Activated naive CD8-positive, alpha-beta T cell treated with anti-CD3 and anti-CD28 coated beads for 36 hours (primary cell): ENCODE measurements around the gene SLC10A1. TPM values are rescaled to one million over a fixed set of nuclear protein-coding genes. Genes with fewer than 3 reads are reported as not detected.
"Not testable (repeated sequence)": the region's sequence is repeated elsewhere in the genome, so short reads cannot be mapped to it uniquely, and the experiment has no call there.

Source experiments
- DNase-seq: peaks from one replicate; pipeline ENCODE4 v3.0.0; 2021
- H3K27ac Mint-ChIP-seq: one replicate; pipeline ENCODE4 v1.8.0; 2022; ENCODE audit warnings: mild to moderate bottlenecking, moderate library complexity, mixed read lengths
- H3K27me3 Mint-ChIP-seq: one replicate; pipeline ENCODE4 v1.8.0; 2022; ENCODE audit warnings: mild to moderate bottlenecking, mixed read lengths
- H3K36me3 Mint-ChIP-seq: one replicate; pipeline ENCODE4 v1.8.0; 2021; ENCODE audit warnings: mild to moderate bottlenecking, mixed read lengths
- H3K4me1 Mint-ChIP-seq: one replicate; pipeline ENCODE4 v1.8.0; 2021; ENCODE audit warnings: mixed read lengths
- H3K4me3 Mint-ChIP-seq: one replicate; pipeline ENCODE4 v1.8.0; 2022; ENCODE audit warnings: mild to moderate bottlenecking, moderate library complexity, mixed read lengths
- H3K9me3 Mint-ChIP-seq: one replicate; pipeline ENCODE4 v1.8.0; 2022; ENCODE audit warnings: mixed read lengths
- total RNA-seq, 2 experiments: library from RNA; stranded (reverse); gene quantifications; one replicate each; pipeline ENCODE4 v1.2.3, GENCODE V29; 2021

The SLC10A1 gene
- total RNA-seq, 2 experiments from 2014 or later = not detected

GRCh38 chr14:69816216-69816615 is 19.2 kb upstream of the SLC10A1 start:
- Mint-ChIP-seq H3K4me3 (no peak overlapping the region), H3K36me3 (no peaks in the 10 kb centered on the region), H3K4me1 (peaks cover 2% of the 10 kb centered on the region), H3K27ac (no peak overlapping the region), H3K27me3 (peaks cover 6% of the 10 kb centered on the region), H3K9me3 (no peaks in the 10 kb centered on the region)
- no peak for DNase-seq

DNA sequence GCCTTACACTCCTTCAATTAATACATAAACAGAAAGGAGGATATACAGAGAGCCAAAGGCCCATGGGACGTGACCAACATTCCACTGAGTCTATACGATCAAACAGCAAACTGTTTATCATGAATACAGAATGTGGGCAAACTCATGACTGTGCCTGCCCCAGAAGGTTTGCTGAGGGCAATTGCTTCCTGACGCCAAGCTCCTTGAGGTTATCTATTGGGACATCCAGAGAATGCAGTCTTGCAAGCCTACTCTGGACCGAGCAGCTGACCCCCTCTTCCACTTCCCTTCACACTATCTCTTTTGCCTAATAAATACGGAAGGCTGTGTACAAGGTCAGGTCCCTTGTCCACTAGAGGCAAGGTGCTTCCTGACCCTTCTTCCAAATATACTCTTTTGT is 18.5 kb upstream of the SLC10A1 start:
- H3K4me3 Mint-ChIP-seq = no peak overlapping the region
- H3K27ac Mint-ChIP-seq = no peak overlapping the region
- peaks cover 6% of the 10 kb centered on the region for H3K27me3 Mint-ChIP-seq
- peaks cover 2% of the 10 kb centered on the region for H3K4me1 Mint-ChIP-seq
- H3K9me3 Mint-ChIP-seq = no peaks in the 10 kb centered on the region
- DNase-seq = no peak
- no peaks in the 10 kb centered on the region for H3K36me3 Mint-ChIP-seq

GRCh38 chr14:69814397-69814796 is 17.4 kb upstream of the SLC10A1 start:
- Mint-ChIP-seq H3K9me3 (no peaks in the 10 kb centered on the region), H3K4me1 (peaks cover 2% of the 10 kb centered on the region), H3K27me3 (peaks cover 6% of the 10 kb centered on the region), H3K27ac (no peak overlapping the region), H3K4me3 (no peak overlapping the region), H3K36me3 (no peaks in the 10 kb centered on the region)
- DNase-seq = no peak

DNA sequence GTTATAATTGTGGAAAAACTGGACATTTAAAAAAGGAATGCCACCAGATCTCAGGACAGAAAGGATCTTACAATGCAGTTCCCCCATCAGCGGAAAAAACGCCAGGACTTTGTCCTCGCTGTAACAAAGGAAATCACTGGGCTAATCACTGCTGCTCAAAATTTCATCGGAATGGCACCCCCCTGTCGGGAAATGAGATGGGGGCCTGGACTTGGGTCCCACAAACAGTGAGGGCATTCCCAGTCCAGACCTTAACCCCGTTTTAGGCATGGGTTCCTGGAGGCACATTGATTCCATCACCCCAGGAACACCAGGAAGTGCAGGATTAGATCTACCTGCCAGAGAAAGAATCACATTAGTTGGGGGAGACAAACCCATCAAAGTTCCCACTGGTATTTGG is 16.3 kb upstream of the SLC10A1 start:
- not testable (repeated sequence) for H3K36me3 Mint-ChIP-seq, H3K9me3 Mint-ChIP-seq, DNase-seq, H3K4me3 Mint-ChIP-seq, H3K27me3 Mint-ChIP-seq, H3K4me1 Mint-ChIP-seq, H3K27ac Mint-ChIP-seq

GRCh38 chr14:69812711-69813110 is 15.7 kb upstream of the SLC10A1 start:
- Mint-ChIP-seq H3K4me3 (no peak overlapping the region), H3K36me3 (no peaks in the 10 kb centered on the region), H3K27me3 (peaks cover 3% of the 10 kb centered on the region), H3K9me3 (no peaks in the 10 kb centered on the region), H3K4me1 (no peaks in the 10 kb centered on the region), H3K27ac (no peak overlapping the region)
- no peak for DNase-seq

DNA sequence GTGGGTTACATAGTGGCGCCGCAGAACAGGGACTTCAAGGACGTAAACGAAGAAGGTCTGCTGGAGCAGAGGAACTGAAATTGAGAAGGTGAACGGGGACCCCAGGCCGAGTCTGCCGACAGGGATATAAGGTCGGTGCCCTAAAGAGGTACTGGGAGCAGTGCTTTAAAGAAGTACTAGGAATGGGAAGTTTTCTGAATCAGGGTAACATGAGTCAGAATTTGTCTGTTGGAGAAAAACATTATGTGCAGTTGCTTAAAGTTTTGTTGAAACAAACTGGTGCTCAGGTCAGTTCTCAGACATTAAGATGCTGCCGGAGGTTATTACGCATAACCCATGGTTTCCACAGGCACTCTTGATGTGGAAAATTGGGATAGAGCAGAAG is 14.8 kb upstream of the SLC10A1 start:
- H3K27me3 Mint-ChIP-seq = peaks cover 3% of the 10 kb centered on the region
- H3K36me3 Mint-ChIP-seq = no peaks in the 10 kb centered on the region
- no peak overlapping the region for H3K27ac Mint-ChIP-seq
- no peak overlapping the region for H3K4me3 Mint-ChIP-seq
- no peak for DNase-seq
- no peaks in the 10 kb centered on the region for H3K9me3 Mint-ChIP-seq
- no peaks in the 10 kb centered on the region for H3K4me1 Mint-ChIP-seq

- H3K27ac Mint-ChIP-seq = no peak overlapping the region
- H3K27me3 Mint-ChIP-seq = peaks cover 3% of the 10 kb centered on the region
- DNase-seq = no peak
- no peaks in the 10 kb centered on the region for H3K9me3 Mint-ChIP-seq
- H3K36me3 Mint-ChIP-seq = no peaks in the 10 kb centered on the region
- no peak overlapping the region for H3K4me3 Mint-ChIP-seq
- H3K4me1 Mint-ChIP-seq = no peaks in the 10 kb centered on the region
Measured at GRCh38 chr14:69811227-69811867, 14.3 kb upstream of the SLC10A1 start.

DNA sequence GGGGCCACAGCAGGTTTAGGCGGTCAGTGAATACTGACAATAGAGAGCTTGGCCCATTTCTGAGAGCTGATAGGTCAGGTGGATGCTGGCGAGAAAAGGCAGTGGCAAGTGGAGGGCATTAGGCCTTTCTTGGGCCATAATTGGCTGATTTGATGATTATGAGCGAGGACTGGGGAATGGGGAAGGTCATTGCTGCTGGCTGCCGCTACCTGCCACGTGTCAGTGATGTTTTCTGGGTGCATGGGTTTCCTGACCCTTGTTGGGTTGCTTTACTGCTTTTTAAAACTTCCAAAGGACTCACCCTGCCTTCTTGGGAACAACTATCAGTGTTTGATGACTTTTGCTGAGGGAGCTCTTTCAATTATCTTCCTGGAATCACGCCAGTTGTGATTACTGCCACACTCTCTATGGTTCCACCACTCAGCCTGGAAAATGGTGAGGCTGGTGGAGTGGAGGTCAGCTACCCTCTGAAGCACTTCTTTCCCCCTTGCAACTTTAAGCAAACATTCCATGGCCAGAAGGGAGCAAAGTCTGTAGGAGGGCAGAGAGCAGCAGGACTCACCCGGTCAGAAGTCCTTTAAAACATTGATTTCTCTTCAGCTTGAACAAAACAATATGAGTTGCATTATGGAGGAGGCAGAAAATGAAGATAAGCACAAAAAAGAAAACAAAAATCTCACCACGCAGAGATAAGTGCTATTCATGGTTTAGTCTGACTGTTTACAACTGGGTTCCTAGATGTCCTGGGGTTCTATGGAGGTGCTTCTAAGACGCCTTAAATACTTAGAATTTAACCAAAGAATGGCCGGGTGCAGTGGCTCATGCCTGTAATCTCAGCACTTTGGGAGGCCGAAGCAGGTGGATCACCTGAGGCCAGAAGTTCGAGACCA is 12.1 kb upstream of the SLC10A1 start:
- Mint-ChIP-seq H3K4me3 (no peak overlapping the region), H3K4me1 (no peaks in the 10 kb centered on the region), H3K27ac (no peak overlapping the region), H3K36me3 (no peaks in the 10 kb centered on the region), H3K9me3 (no peaks in the 10 kb centered on the region), H3K27me3 (peaks cover 3% of the 10 kb centered on the region)
- DNase-seq = no peak

- H3K4me3 Mint-ChIP-seq = no peak overlapping the region
- no peaks in the 10 kb centered on the region for H3K4me1 Mint-ChIP-seq
- no peak for DNase-seq
- H3K27ac Mint-ChIP-seq = no peak overlapping the region
- no peaks in the 10 kb centered on the region for H3K9me3 Mint-ChIP-seq
- H3K36me3 Mint-ChIP-seq = no peaks in the 10 kb centered on the region
- peaks cover 3% of the 10 kb centered on the region for H3K27me3 Mint-ChIP-seq
Measured at GRCh38 chr14:69807192-69807591, 10.2 kb upstream of the SLC10A1 start.

GRCh38 chr14:69804902-69805301 is 7.9 kb upstream of the SLC10A1 start:
- no peaks in the 10 kb centered on the region for H3K4me1 Mint-ChIP-seq
- no peaks in the 10 kb centered on the region for H3K36me3 Mint-ChIP-seq
- H3K27ac Mint-ChIP-seq = no peak overlapping the region
- H3K27me3 Mint-ChIP-seq = peaks cover 3% of the 10 kb centered on the region
- no peak overlapping the region for H3K4me3 Mint-ChIP-seq
- H3K9me3 Mint-ChIP-seq = peaks cover 5% of the 10 kb centered on the region
- DNase-seq = no peak

GRCh38 chr14:69803753-69804152 is 6.7 kb upstream of the SLC10A1 start:
- H3K27ac Mint-ChIP-seq = no peak overlapping the region
- H3K4me3 Mint-ChIP-seq = no peak overlapping the region
- peaks cover 5% of the 10 kb centered on the region for H3K9me3 Mint-ChIP-seq
- no peaks in the 10 kb centered on the region for H3K36me3 Mint-ChIP-seq
- H3K4me1 Mint-ChIP-seq = no peaks in the 10 kb centered on the region
- H3K27me3 Mint-ChIP-seq = peaks cover 3% of the 10 kb centered on the region
- DNase-seq = no peak

DNA sequence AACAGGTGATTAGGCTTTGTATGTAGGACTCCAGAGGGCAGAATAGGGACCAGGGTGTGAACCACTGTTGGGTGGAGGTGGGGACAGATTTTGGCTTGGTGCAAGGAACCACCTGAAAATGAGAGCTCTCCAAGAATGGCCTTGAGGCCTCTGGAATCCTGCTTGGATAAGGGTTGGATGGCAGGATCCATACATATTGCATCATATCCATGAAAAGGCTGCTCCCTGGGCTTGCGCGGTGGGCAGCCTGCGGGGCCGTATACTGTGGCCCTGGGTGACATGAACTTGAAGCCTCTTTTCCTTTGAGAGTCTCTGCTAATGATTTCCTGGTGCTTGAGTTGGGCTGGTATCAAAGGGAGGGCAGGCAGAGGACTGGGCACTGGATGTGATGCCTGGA is 1.3 kb upstream of the SLC10A1 start:
- peaks cover 3% of the 10 kb centered on the region for H3K27me3 Mint-ChIP-seq
- no peaks in the 10 kb centered on the region for H3K4me1 Mint-ChIP-seq
- no peak overlapping the region for H3K4me3 Mint-ChIP-seq
- no peak overlapping the region for H3K27ac Mint-ChIP-seq
- DNase-seq = no peak
- H3K9me3 Mint-ChIP-seq = peaks cover 5% of the 10 kb centered on the region
- no peaks in the 10 kb centered on the region for H3K36me3 Mint-ChIP-seq

- no peak overlapping the region for H3K27ac Mint-ChIP-seq
- no peaks in the 10 kb centered on the region for H3K4me1 Mint-ChIP-seq
- peaks cover 3% of the 10 kb centered on the region for H3K27me3 Mint-ChIP-seq
- no peaks in the 10 kb centered on the region for H3K36me3 Mint-ChIP-seq
- peaks cover 5% of the 10 kb centered on the region for H3K9me3 Mint-ChIP-seq
- DNase-seq = no peak
- H3K4me3 Mint-ChIP-seq = no peak overlapping the region
Measured at GRCh38 chr14:69797573-69798338, 715 bp upstream of the SLC10A1 start.

DNA sequence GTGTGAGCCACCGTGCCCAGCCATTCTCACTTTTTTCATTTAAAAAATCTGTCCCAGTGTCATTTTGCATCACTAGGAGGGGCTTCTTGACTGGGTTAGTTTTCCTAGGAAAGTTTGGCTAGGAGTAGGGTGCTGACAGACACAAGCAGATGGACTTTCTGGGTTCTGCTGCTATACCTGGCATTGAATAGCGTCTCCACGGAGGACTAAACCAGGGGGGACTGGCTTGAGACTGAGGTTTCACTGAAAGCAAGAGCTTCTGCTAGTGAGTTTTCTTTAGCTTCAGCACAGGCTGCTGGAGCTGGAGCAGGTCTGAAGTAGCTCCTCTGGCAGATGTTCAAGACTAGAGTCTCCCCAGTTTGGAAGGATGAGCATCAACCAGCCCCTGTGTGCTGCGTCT is 1.4 kb downstream of the SLC10A1 start:
- H3K9me3 Mint-ChIP-seq = peaks cover 2% of the 10 kb centered on the region
- H3K27ac Mint-ChIP-seq = no peak overlapping the region
- H3K27me3 Mint-ChIP-seq = no peaks in the 10 kb centered on the region
- no peak for DNase-seq
- H3K4me1 Mint-ChIP-seq = no peaks in the 10 kb centered on the region
- no peaks in the 10 kb centered on the region for H3K36me3 Mint-ChIP-seq
- no peak overlapping the region for H3K4me3 Mint-ChIP-seq

- Mint-ChIP-seq H3K4me3 (no peak overlapping the region), H3K4me1 (no peaks in the 10 kb centered on the region)
Measured at GRCh38 chr14:69794791-69795190, 2.2 kb downstream of the SLC10A1 start.

More at GRCh38 chr14:69794791-69795190, 2.2 kb downstream of the SLC10A1 start:
- Mint-ChIP-seq H3K36me3 (no peaks in the 10 kb centered on the region), H3K27ac (no peak overlapping the region), H3K9me3 (no peaks in the 10 kb centered on the region), H3K27me3 (no peaks in the 10 kb centered on the region)
- DNase-seq = no peak
